T-cell (primary cell): ENCODE measurements around the gene WDR70. TPM values are rescaled to one million over a fixed set of nuclear protein-coding genes. Genes with fewer than 3 reads are reported as not detected.

Experiments
- ATAC-seq, 4 experiments: fragments of 200-7000 bp in 3 of 4; fragments of 150-1000 bp in 1 of 4; cut with Tn5 transposase; replicated peaks in 1 of 4; 1 replicate in 3 of 4; 2 replicates in 1 of 4; pipeline ENCODE4 v1.10.0; 2021; ENCODE audit warnings: moderate library complexity in 3 of 4, mild to moderate bottlenecking in 2 of 4, moderate number of reproducible peaks in 1 of 4
- CTCF ChIA-PET, 2 donors: fragments of 300-600 bp; sonication (Branson Sonifier 250); formaldehyde crosslinking; loops; one replicate each; lab custom pipeline; 2022; ENCODE audit warnings: antibody characterized with exemption in 2 of 2; lab: Charles Lee
- POLR2A ChIA-PET, 2 donors: fragments of 300-600 bp; sonication (Branson Sonifier 250); formaldehyde crosslinking; loops; one replicate each; lab custom pipeline; 2022; ENCODE audit warnings: antibody characterized with exemption in 2 of 2; lab: Charles Lee
- DNase-seq, 35 experiments: peaks; one replicate each; pipeline versions ENCODE4 v3.0.0 to v3.0.0-alpha.2; 2013 to 2023
- H3K27ac ChIP-seq: one replicate; pipeline ENCODE4 v1.5.1; 2013; ENCODE audit warnings: low read length
- H3K27me3 ChIP-seq, 2 experiments: replicated peaks in 1 of 2; 1 replicate in 1 of 2; 2 replicates in 1 of 2; pipeline versions ENCODE4 v1.6.1 to v1.7.0; 2013; ENCODE audit warnings: low read length in 1 of 2, mixed read lengths in 1 of 2; ENCODE audit not compliant: control insufficient read depth in 2 of 2, insufficient read depth in 2 of 2; ENCODE audit errors: extremely low read depth in 1 of 2
- H3K36me3 ChIP-seq, 2 donors: 1 replicate in 1 of 2; 2 replicates in 1 of 2; pipeline versions ENCODE4 v1.6.1 to v1.7.0; 2013; ENCODE audit warnings: low read length in 1 of 2; ENCODE audit not compliant: control insufficient read depth in 2 of 2, insufficient read depth in 1 of 2; ENCODE audit errors: extremely low read depth in 1 of 2
- H3K4me1 ChIP-seq, 2 experiments: 1 replicate in 1 of 2; 2 replicates in 1 of 2; pipeline versions ENCODE4 v1.6.1 to v1.7.0; 2013; ENCODE audit warnings: low read length in 2 of 2, mixed read lengths in 1 of 2; ENCODE audit not compliant: insufficient read depth in 2 of 2, control insufficient read depth in 1 of 2; ENCODE audit errors: extremely low read depth in 1 of 2
- H3K4me3 ChIP-seq, 2 donors: 1 replicate in 1 of 2; 2 replicates in 1 of 2; pipeline versions ENCODE4 v1.5.1 to v1.7.0; 2013; ENCODE audit warnings: mild to moderate bottlenecking in 2 of 2, low read length in 1 of 2, moderate library complexity in 1 of 2; ENCODE audit not compliant: control insufficient read depth in 1 of 2; ENCODE audit errors: extremely low read depth in 1 of 2
- H3K9me3 ChIP-seq: 2 replicates; pipeline ENCODE4 v1.7.0; 2013
- H3K27ac Mint-ChIP-seq, 2 donors: one replicate each; pipeline ENCODE4 v1.8.0; 2020 to 2021; ENCODE audit warnings: mild to moderate bottlenecking in 2 of 2, mixed read lengths in 2 of 2
- H3K27me3 Mint-ChIP-seq, 2 donors: one replicate each; pipeline ENCODE4 v1.8.0; 2021 to 2022; ENCODE audit warnings: mixed read lengths in 2 of 2
- H3K36me3 Mint-ChIP-seq: one replicate; pipeline ENCODE4 v1.8.0; 2021; ENCODE audit warnings: mixed read lengths
- H3K4me1 Mint-ChIP-seq, 3 donors: one replicate each; pipeline ENCODE4 v1.8.0; 2020 to 2022; ENCODE audit warnings: mixed read lengths in 3 of 3, mild to moderate bottlenecking in 1 of 3
- H3K4me3 Mint-ChIP-seq, 3 donors: one replicate each; pipeline ENCODE4 v1.8.0; 2020 to 2022; ENCODE audit warnings: mild to moderate bottlenecking in 3 of 3, mixed read lengths in 3 of 3, moderate library complexity in 3 of 3
- H3K9me3 Mint-ChIP-seq, 3 donors: one replicate each; pipeline ENCODE4 v1.8.0; 2020 to 2022; ENCODE audit warnings: mixed read lengths in 3 of 3
- WGBS: methylation state at CpG from one replicate; pipeline ENCODE4 v1.1.5; 2013; ENCODE audit warnings: missing lambda C conversion rate; ENCODE audit not compliant: insufficient coverage; 5-methylcytosine and 5-hydroxymethylcytosine counted together
- total RNA-seq, 35 experiments: library from RNA in 6 of 35; stranded (reverse) in 6 of 35; fragments of 120-200 nt in 1 of 35; gene quantifications; one replicate each; pipeline versions ENCODE4 v1.2.1 to v1.2.4 and lab custom pipeline; 2013 to 2026

The WDR70 gene
- total RNA-seq, 5 donors from 2014 or later (not counting 1 experiment from before 2014, with no cell fraction given), result 30.1 to 44.6 (median 37.5) TPM

DNA sequence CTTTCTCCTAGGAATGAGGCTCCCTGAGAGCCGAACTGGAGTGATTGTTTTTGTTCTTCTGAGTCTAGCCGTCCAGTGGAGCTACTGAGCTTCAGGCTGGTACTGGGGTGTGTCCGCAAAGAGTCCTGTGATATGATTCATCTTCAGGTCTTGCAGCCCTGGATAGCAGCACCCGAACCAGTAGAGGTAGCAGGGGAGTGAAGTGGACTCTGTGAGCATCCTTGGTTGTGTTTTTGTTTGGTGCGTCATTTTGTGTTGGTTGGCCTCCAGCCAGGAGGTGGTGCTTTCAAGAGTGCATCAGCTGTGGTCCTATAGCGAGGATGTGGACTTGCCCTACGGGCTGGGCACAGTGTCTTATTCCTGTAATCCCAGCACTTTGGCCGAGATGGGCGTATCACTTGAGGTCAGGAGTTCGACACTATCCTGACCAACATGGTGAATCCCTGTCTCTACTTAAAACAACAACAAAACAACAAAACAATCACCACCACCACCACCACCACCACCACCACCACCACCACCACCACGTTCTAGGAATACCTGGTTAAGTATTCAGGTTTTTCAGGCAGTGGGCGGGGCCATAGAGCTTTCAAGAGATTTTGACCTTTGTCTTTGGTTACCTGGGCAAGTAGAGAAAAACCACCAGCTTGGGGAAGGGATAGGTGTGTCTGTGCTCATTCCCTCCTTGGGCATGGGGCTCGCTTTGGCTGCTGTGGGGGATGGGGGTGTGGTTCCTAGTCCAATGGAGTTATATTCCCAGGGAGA, 154.0 kb downstream of the WDR70 start:
- no peak overlapping the region for H3K27ac ChIP-seq
- no peak overlapping the region for H3K4me3 ChIP-seq
- peaks cover 0 to 4% (median 0%) of the 10 kb centered on the region in 3 donors for H3K4me1 Mint-ChIP-seq
- H3K27ac Mint-ChIP-seq, result no peak overlapping the region
- no peaks in the 10 kb centered on the region for H3K4me1 ChIP-seq
- H3K9me3 Mint-ChIP-seq, result peaks cover 10 to 25% (median 19%) of the 10 kb centered on the region in 3 donors
- peaks cover 60% of the 10 kb centered on the region for H3K36me3 Mint-ChIP-seq
- WGBS, result 95% methylated on average over 11 of the region's 13 CpGs
- H3K36me3 ChIP-seq, result peaks cover 0 to 8% of the 10 kb centered on the region in 2 donors
- ATAC-seq, result no peak
- no peaks in the 10 kb centered on the region for H3K27me3 ChIP-seq
- H3K9me3 ChIP-seq, result no peaks in the 10 kb centered on the region
- DNase-seq, result no peak
- CTCF ChIA-PET, result no interaction called here
- no peaks in the 10 kb centered on the region for H3K27me3 Mint-ChIP-seq
- POLR2A ChIA-PET, result no interaction called here
- no peak overlapping the region for H3K4me3 Mint-ChIP-seq

DNA sequence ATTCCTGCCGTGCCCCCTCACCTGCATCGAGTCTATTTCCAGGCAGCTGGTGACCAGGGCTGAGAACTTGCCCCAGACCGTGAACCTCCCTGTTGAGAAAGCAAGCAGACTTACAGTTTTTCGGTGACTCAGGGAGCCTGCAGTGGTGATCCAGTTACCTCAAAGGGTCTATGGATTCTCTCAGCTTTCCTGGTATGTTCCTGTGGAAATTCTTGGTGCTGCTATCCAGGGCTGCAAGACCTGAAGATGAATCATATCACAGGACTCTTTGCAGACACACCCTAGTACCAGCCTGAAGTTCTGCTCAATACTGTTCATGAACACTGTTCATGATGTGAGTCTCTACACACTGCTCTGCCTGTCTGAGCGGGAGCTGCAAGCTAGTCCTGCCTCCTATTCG, 154.7 kb downstream of the WDR70 start:
- Mint-ChIP-seq H3K36me3 (peaks cover 65% of the 10 kb centered on the region), H3K4me1 (peaks cover 0 to 4% (median 0%) of the 10 kb centered on the region in 3 donors), H3K27me3 (no peaks in the 10 kb centered on the region), H3K9me3 (peaks cover 10 to 25% (median 19%) of the 10 kb centered on the region in 3 donors), H3K4me3 (no peak overlapping the region), H3K27ac (no peak overlapping the region)
- no peaks in the 10 kb centered on the region for H3K9me3 ChIP-seq
- peaks cover 0 to 8% of the 10 kb centered on the region in 2 donors for H3K36me3 ChIP-seq
- ATAC-seq (no peak), DNase-seq (no peak)
- H3K27ac ChIP-seq, result no peak overlapping the region
- WGBS, result 100% methylated on average over 4 of the region's 6 CpGs
- H3K4me3 ChIP-seq, result no peak overlapping the region
- H3K4me1 ChIP-seq, result no peaks in the 10 kb centered on the region
- no peaks in the 10 kb centered on the region for H3K27me3 ChIP-seq
- ChIA-PET CTCF (no interaction called here), POLR2A (no interaction called here)

- Mint-ChIP-seq H3K9me3 (no peaks in the 10 kb centered on the region), H3K27me3 (no peaks in the 10 kb centered on the region), H3K4me1 (no peaks in the 10 kb centered on the region), H3K27ac (no peak overlapping the region), H3K4me3 (no peak overlapping the region), H3K36me3 (peaks cover 55% of the 10 kb centered on the region)
- WGBS, result 83% methylated on average over 1 of the region's 3 CpGs
- H3K9me3 ChIP-seq, result no peaks in the 10 kb centered on the region
- H3K4me3 ChIP-seq, result no peak overlapping the region
- CTCF ChIA-PET, result no interaction called here
- no peaks in the 10 kb centered on the region for H3K4me1 ChIP-seq
- H3K27ac ChIP-seq, result no peak overlapping the region
- POLR2A ChIA-PET, result no interaction called here
- ATAC-seq (no peak), DNase-seq (no peak)
- H3K36me3 ChIP-seq, result peaks cover 0 to 3% of the 10 kb centered on the region in 2 donors
- H3K27me3 ChIP-seq, result no peaks in the 10 kb centered on the region
Measured at GRCh38 chr5:37539459-37539858, 160.3 kb downstream of the WDR70 start.

DNA sequence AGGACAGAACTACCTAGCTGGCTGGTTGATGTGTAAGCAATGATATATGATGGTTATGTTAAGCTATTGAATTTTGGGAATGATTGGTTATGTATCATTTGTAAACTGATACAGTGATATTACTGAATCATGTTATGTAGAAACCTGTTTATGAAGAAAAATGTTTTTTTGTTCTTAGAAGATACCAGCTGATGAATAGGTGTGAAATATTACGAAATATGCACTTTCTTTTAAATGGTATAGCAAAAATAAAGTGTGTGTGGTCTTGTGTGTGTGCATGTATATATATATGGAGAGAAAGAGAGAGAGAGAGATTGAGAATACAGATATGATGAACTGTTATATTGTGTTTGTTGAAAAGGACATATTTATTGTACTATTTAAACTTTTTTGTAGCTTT, 164.1 kb downstream of the WDR70 start:
- H3K36me3 Mint-ChIP-seq, result peaks cover 36% of the 10 kb centered on the region
- Histone ChIP-seq H3K27ac (no peak overlapping the region), H3K4me3 (no peak overlapping the region), H3K9me3 (no peaks in the 10 kb centered on the region), H3K4me1 (no peaks in the 10 kb centered on the region), H3K36me3 (peaks cover 0 to 3% of the 10 kb centered on the region in 2 donors), H3K27me3 (no peaks in the 10 kb centered on the region)
- H3K27me3 Mint-ChIP-seq, result no peaks in the 10 kb centered on the region
- no peak overlapping the region for H3K27ac Mint-ChIP-seq
- peaks cover 0 to 1% (median 0%) of the 10 kb centered on the region in 3 donors for H3K4me1 Mint-ChIP-seq
- no peak overlapping the region for H3K4me3 Mint-ChIP-seq
- ChIA-PET POLR2A (no interaction called here), CTCF (no interaction called here)
- DNase-seq, result no peak
- H3K9me3 Mint-ChIP-seq, result no peaks in the 10 kb centered on the region
- no peak for ATAC-seq
- WGBS, result 100% methylated on average over 1 of the region's 1 CpG

DNA sequence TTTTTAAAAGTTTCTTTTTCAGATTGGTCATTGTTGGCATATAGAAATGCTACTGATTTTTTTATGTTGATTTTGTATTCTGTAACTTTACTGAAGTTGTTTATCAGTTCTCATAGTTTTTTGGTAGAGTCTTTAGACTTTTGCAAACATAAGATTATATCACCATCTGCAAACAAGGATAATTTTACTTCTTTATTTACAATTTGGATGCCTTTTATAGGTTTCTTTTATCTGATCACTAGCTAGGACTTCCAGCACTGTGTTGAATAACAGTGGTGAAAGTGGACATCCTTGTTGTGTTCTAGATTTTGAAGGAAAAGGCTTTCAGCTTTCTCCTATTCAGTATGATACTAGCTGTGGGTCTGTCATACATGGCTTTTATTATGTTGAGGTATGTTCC, 170.3 kb downstream of the WDR70 start:
- Histone ChIP-seq H3K36me3 (no peaks in the 10 kb centered on the region), H3K27ac (no peak overlapping the region), H3K27me3 (no peaks in the 10 kb centered on the region), H3K4me1 (no peaks in the 10 kb centered on the region), H3K9me3 (no peaks in the 10 kb centered on the region), H3K4me3 (no peak overlapping the region)
- Mint-ChIP-seq H3K4me3 (no peak overlapping the region), H3K4me1 (peaks cover 7 to 22% (median 11%) of the 10 kb centered on the region in 3 donors), H3K9me3 (no peaks in the 10 kb centered on the region), H3K27me3 (no peaks in the 10 kb centered on the region), H3K27ac (no peak overlapping the region), H3K36me3 (peaks cover 25% of the 10 kb centered on the region)
- POLR2A ChIA-PET, result no interaction called here
- DNase-seq (no peak), ATAC-seq (no peak)
- CTCF ChIA-PET, result no interaction called here

DNA sequence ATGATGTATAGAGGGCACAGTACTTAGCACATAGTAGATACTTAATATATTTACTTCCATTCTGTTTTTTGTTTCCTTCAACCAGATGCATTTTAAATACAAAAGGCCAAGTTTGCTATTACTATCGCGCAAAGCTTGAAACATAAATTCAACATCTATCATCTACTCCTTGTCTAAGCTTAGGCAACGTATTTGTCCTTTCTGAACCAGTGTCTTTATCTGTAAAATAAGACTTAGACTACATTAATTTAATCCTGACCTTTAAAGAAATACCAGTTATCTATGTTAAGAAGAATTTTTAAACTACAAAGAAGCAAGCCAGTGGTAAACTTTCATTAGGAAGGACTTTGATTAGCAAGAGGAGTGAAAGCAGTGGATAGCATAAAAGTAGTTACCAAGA, 173.0 kb downstream of the WDR70 start:
- DNase-seq (no peak), ATAC-seq (no peak)
- Histone ChIP-seq H3K4me3 (no peak overlapping the region), H3K9me3 (no peaks in the 10 kb centered on the region), H3K27me3 (no peaks in the 10 kb centered on the region), H3K4me1 (no peaks in the 10 kb centered on the region), H3K36me3 (no peaks in the 10 kb centered on the region), H3K27ac (no peak overlapping the region)
- Mint-ChIP-seq H3K4me3 (no peak overlapping the region), H3K27ac (no peak overlapping the region), H3K36me3 (peaks cover 29% of the 10 kb centered on the region), H3K27me3 (no peaks in the 10 kb centered on the region), H3K4me1 (peaks cover 12 to 22% (median 21%) of the 10 kb centered on the region in 3 donors), H3K9me3 (no peaks in the 10 kb centered on the region)
- WGBS, result no CpG with 5 or more reads among the region's 3 CpGs
- ChIA-PET CTCF (no interaction called here), POLR2A (no interaction called here)
